OCI-LY1 (cell line): Measurements from ENCODE around the gene FANCC.

ENCODE experiments used
- EZH2 ChIP-seq: fragments of 200-600 bp; sonication (generic), shearing (Covaris generic); IDR thresholded peaks from 2 replicates; pipeline ENCODE4 v1.8.0; 2017; ENCODE audit warnings: borderline replicate concordance, mixed run types, mild to moderate bottlenecking, antibody characterized with exemption, low read length, moderate library complexity, mixed read lengths
- TF ChIP-seq, protein P1 (sequence below): fragments of 200-600 bp; sonication (generic), shearing (Covaris generic); IDR thresholded peaks from 2 replicates; pipeline ENCODE4 v1.5.1; 2017; ENCODE audit warnings: mild to moderate bottlenecking, antibody characterized with exemption, low read length, moderate library complexity, mixed read lengths

DNA sequence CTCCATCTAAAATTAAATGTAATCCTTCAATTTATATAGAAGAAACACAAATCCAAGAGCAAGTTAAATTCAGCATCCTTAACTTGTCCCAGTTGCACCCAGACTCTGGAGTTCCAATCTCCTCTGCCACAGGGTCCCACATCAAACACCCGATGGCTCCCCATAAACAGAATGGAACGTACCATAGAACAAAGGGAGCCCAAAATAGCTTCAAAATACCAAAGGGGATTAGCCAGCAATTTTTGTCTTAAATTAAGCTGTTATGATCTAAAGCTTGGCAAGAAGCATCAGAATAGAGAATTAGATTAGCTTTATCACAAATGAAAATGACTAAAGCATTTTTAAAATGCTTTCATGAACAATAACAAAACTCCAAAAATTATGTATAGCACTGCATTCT, 112.8 kb downstream of the FANCC start:
- TF ChIP-seq, protein P1, sequence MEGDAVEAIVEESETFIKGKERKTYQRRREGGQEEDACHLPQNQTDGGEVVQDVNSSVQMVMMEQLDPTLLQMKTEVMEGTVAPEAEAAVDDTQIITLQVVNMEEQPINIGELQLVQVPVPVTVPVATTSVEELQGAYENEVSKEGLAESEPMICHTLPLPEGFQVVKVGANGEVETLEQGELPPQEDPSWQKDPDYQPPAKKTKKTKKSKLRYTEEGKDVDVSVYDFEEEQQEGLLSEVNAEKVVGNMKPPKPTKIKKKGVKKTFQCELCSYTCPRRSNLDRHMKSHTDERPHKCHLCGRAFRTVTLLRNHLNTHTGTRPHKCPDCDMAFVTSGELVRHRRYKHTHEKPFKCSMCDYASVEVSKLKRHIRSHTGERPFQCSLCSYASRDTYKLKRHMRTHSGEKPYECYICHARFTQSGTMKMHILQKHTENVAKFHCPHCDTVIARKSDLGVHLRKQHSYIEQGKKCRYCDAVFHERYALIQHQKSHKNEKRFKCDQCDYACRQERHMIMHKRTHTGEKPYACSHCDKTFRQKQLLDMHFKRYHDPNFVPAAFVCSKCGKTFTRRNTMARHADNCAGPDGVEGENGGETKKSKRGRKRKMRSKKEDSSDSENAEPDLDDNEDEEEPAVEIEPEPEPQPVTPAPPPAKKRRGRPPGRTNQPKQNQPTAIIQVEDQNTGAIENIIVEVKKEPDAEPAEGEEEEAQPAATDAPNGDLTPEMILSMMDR: no peak
- TF ChIP-seq EZH2: no peak
